ENCODE results near the gene HCFC2. TPM values are rescaled to one million over a fixed set of nuclear protein-coding genes. Genes with fewer than 3 reads are reported as not detected.

HCFC2 gene
- polyA plus RNA-seq, 1 donor (not counting 4 experiments of a cell fraction or from before 2014, with no cell fraction given): 8.3 TPM

- Histone ChIP-seq H3K79me2 (ENCODE audit: control insufficient read depth, insufficient read depth, low read length) (peaks cover 15% of the 10 kb centered on the region), H3K36me3 (ENCODE audit: control insufficient read depth in 2 of 2, extremely low read depth in 1 of 2, insufficient read depth in 2 of 2, low read length in 2 of 2) (peaks cover 5 to 21% of the 10 kb centered on the region in 2 experiments), H3K4me2 (ENCODE audit: control insufficient read depth, extremely low read depth, insufficient read depth, low read depth, low read length) (no peak overlapping the region)
Measured at GRCh38 chr12:104130760-104131159, 66.4 kb downstream of the HCFC2 start.

GRCh38 chr12:104131609-104132008 is 67.3 kb downstream of the HCFC2 start:
- no peak overlapping the region for H2AFZ ChIP-seq (ENCODE audit: control insufficient read depth, low read length)
- peaks cover 5% of the 10 kb centered on the region for H3K4me1 ChIP-seq (ENCODE audit: control insufficient read depth, extremely low read depth, insufficient read depth, low read length)
- H3K9me1 ChIP-seq (ENCODE audit: control insufficient read depth, extremely low read depth, insufficient read depth, low read length): peaks cover 7% of the 10 kb centered on the region
- H3K27me3 ChIP-seq (ENCODE audit: control insufficient read depth, extremely low read depth, insufficient read depth, low read length): no peaks in the 10 kb centered on the region
- TF ChIP-seq CTCF (optimal IDR thresholded peaks at IDR 0.05 in 1 of 3, IDR thresholded peaks at IDR 0.05 in 1 of 3, conservative IDR thresholded peaks at IDR 0.05 in 1 of 3; ENCODE audit: extremely low read depth in 1 of 3, insufficient read depth in 2 of 3, low read length in 3 of 3) (no peak), EZH2 (IDR thresholded peaks at IDR 0.05; ENCODE audit: low read length) (no peak)
- DNase-seq (ENCODE audit: low read depth, low spot score) (no peak), FAIRE-seq (no peak)
- peaks cover 5 to 21% of the 10 kb centered on the region in 2 experiments for H3K36me3 ChIP-seq (ENCODE audit: control insufficient read depth in 2 of 2, extremely low read depth in 1 of 2, insufficient read depth in 2 of 2, low read length in 2 of 2)
- no peak overlapping the region for H3K9ac ChIP-seq (ENCODE audit: control insufficient read depth, extremely low read depth, insufficient read depth, low read length)
- no peak overlapping the region for H3K4me2 ChIP-seq (ENCODE audit: control insufficient read depth, extremely low read depth, insufficient read depth, low read depth, low read length)
- peaks cover 19% of the 10 kb centered on the region for H3K79me2 ChIP-seq (ENCODE audit: control insufficient read depth, insufficient read depth, low read length)
- dilution Hi-C loops (cut with MboI; ENCODE audit: extremely low pct_ligation_motif_present, low sequenced_read_pairs): no loop called here
- H4K20me1 ChIP-seq (ENCODE audit: control insufficient read depth, extremely low read depth, insufficient read depth, low read length): no peaks in the 10 kb centered on the region
- H3K4me3 ChIP-seq (ENCODE audit: control insufficient read depth in 2 of 3, extremely low read depth in 1 of 3, insufficient read depth in 2 of 3, low read depth in 1 of 3, low read length in 3 of 3): no peak overlapping the region
- no peak overlapping the region for H3K27ac ChIP-seq (ENCODE audit: control insufficient read depth, insufficient read depth, low read length)
- H3K9me3 ChIP-seq (ENCODE audit: control insufficient read depth, low read depth, low read length): no peaks in the 10 kb centered on the region

More at GRCh38 chr12:104130760-104131159, 66.4 kb downstream of the HCFC2 start:
- no peaks in the 10 kb centered on the region for H3K27me3 ChIP-seq (ENCODE audit: control insufficient read depth, extremely low read depth, insufficient read depth, low read length)
- H3K4me3 ChIP-seq (ENCODE audit: control insufficient read depth in 2 of 3, extremely low read depth in 1 of 3, insufficient read depth in 2 of 3, low read depth in 1 of 3, low read length in 3 of 3): no peak overlapping the region
- H2AFZ ChIP-seq (ENCODE audit: control insufficient read depth, low read length): no peak overlapping the region
- H3K9ac ChIP-seq (ENCODE audit: control insufficient read depth, extremely low read depth, insufficient read depth, low read length): no peak overlapping the region
- H4K20me1 ChIP-seq (ENCODE audit: control insufficient read depth, extremely low read depth, insufficient read depth, low read length): no peaks in the 10 kb centered on the region
- no peak for TF ChIP-seq CTCF (optimal IDR thresholded peaks at IDR 0.05 in 1 of 3, IDR thresholded peaks at IDR 0.05 in 1 of 3, conservative IDR thresholded peaks at IDR 0.05 in 1 of 3; ENCODE audit: extremely low read depth in 1 of 3, insufficient read depth in 2 of 3, low read length in 3 of 3)
- TF ChIP-seq EZH2 (IDR thresholded peaks at IDR 0.05; ENCODE audit: low read length): no peak
- dilution Hi-C loops (cut with MboI; ENCODE audit: extremely low pct_ligation_motif_present, low sequenced_read_pairs): no loop called here
- no peaks in the 10 kb centered on the region for H3K4me1 ChIP-seq (ENCODE audit: control insufficient read depth, extremely low read depth, insufficient read depth, low read length)
- H3K9me1 ChIP-seq (ENCODE audit: control insufficient read depth, extremely low read depth, insufficient read depth, low read length): peaks cover 7% of the 10 kb centered on the region
- FAIRE-seq: no peak
- no peak overlapping the region for H3K27ac ChIP-seq (ENCODE audit: control insufficient read depth, insufficient read depth, low read length)
- no peaks in the 10 kb centered on the region for H3K9me3 ChIP-seq (ENCODE audit: control insufficient read depth, low read depth, low read length)
- no peak for DNase-seq (ENCODE audit: low read depth, low spot score)

All from keratinocyte (primary cell).